Stimulated activated naive CD8-positive, alpha-beta T cell treated with anti-CD3 and anti-CD28 coated beads, Interleukin-15, amount 100 ng/mL, for 72 hours (primary cell): ENCODE results near the gene ACAD9.

Experiments
- ATAC-seq: fragments of 150-1000 bp; cut with Tn5 transposase; 2 replicates; pipeline ENCODE4 v1.10.0; 2021; ENCODE audit warnings: mild to moderate bottlenecking, moderate library complexity
- DNase-seq, 2 donors: peaks; one replicate each; pipeline ENCODE4 v3.0.0; 2021 to 2022
- H3K27ac Mint-ChIP-seq, 2 donors: one replicate each; pipeline ENCODE4 v1.8.0; 2022; ENCODE audit warnings: mild to moderate bottlenecking in 2 of 2, mixed read lengths in 2 of 2, moderate library complexity in 2 of 2
- H3K27me3 Mint-ChIP-seq: one replicate; pipeline ENCODE4 v1.8.0; 2022; ENCODE audit warnings: mixed read lengths
- H3K4me1 Mint-ChIP-seq: one replicate; pipeline ENCODE4 v1.8.0; 2022; ENCODE audit warnings: mild to moderate bottlenecking, mixed read lengths
- H3K4me3 Mint-ChIP-seq, 2 donors: one replicate each; pipeline ENCODE4 v1.8.0; 2022; ENCODE audit warnings: mild to moderate bottlenecking in 2 of 2, mixed read lengths in 2 of 2, moderate library complexity in 1 of 2
- H3K9me3 Mint-ChIP-seq, 2 donors: one replicate each; pipeline ENCODE4 v1.8.0; 2022; ENCODE audit warnings: mixed read lengths in 2 of 2

Gene ACAD9

DNA sequence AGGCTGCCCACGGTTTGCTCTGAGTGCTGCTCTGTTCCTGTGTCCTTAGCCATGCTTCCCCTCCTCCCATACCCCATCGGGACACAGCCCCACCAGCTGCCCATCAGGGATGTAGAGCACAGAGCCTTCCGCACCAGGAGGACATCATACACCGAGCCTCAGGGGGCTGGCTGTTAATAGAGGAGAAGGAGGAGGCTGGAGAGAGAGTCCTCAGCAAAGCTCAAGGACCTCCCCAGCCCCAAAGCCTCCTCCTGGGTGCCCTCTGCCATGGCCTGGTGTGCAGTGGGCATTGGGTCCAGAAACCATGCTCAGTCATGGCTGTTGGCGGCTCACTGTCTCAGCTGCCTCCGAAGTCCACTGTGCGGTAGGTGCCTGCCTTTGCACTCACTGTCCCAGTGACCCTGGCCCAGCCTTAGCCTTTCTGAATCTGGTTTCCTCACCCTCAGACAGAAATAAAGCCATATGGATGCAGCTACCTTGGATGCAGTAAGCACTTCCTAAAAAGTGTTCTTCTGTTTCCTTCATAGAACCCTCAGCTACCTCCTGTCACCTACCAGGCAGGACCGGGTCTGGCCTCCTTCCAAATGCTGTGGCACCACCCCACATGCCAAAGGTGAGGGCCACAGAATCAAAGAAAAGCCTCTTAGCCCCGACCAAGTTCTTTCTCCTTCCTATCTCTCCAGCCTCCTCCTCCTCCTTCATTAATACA lies 53.9 kb downstream of the ACAD9 start:
- ATAC-seq, result no peak
- Mint-ChIP-seq H3K27me3 (no peaks in the 10 kb centered on the region), H3K9me3 (no peaks in the 10 kb centered on the region), H3K4me3 (no peak overlapping the region), H3K4me1 (no peaks in the 10 kb centered on the region), H3K27ac (no peak overlapping the region)
- no peak for DNase-seq

DNA sequence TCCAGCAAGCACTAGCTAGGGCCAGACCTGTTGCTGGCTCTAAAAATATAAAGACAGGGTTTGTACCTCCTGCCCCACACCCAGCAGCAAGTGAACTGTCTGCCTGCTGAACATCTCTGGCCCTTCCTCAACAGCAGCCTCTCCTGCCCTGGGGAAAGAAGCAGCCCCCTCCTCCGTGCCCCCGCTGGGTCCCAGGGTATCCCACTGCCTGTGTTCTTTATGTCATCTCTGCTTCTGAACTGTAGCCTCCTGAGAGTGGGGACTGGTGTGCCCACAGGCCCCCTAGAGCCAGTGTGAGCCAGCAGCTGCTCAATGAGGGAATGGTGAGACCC lies 54.5 kb downstream of the ACAD9 start:
- no peak for DNase-seq
- ATAC-seq, result no peak
- no peaks in the 10 kb centered on the region for H3K27me3 Mint-ChIP-seq

DNA sequence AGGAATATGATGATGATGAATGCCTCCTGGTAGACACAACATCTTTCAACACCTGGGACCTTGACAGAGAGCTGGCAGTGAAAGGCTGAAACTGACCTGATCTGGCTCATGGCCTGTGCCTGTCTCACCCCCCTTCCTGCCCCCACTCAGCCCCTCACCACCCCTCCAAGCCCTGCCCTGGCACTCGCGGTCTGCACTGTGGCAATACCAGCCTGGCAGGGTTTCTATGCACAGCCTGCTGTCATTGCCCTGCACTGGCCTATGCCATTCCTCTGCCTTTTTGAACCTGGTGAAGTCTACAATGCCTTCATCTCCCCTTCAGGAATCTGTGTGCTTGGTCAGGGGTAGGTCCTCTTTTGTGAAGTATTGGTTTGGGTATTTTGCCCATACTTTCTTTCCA lies 56.5 kb downstream of the ACAD9 start:
- Mint-ChIP-seq H3K4me1 (no peaks in the 10 kb centered on the region), H3K4me3 (no peak overlapping the region), H3K27ac (no peak overlapping the region), H3K27me3 (no peaks in the 10 kb centered on the region), H3K9me3 (no peaks in the 10 kb centered on the region)
- ATAC-seq, result no peak
- DNase-seq, result no peak

More for the DNA sequence above, 54.5 kb downstream of the ACAD9 start:
- Mint-ChIP-seq H3K4me1 (no peaks in the 10 kb centered on the region), H3K27ac (peak overlapping the region in 1 of 2 donors; percentile 77), H3K4me3 (no peak overlapping the region), H3K9me3 (no peaks in the 10 kb centered on the region)

GRCh38 chr3:128936341-128936740 lies 56.9 kb downstream of the ACAD9 start:
- H3K4me1 Mint-ChIP-seq, result no peaks in the 10 kb centered on the region
- no peaks in the 10 kb centered on the region for H3K27me3 Mint-ChIP-seq
- DNase-seq, result no peak
- no peak overlapping the region for H3K27ac Mint-ChIP-seq
- no peak for ATAC-seq
- H3K4me3 Mint-ChIP-seq, result no peak overlapping the region
- no peaks in the 10 kb centered on the region for H3K9me3 Mint-ChIP-seq

DNA sequence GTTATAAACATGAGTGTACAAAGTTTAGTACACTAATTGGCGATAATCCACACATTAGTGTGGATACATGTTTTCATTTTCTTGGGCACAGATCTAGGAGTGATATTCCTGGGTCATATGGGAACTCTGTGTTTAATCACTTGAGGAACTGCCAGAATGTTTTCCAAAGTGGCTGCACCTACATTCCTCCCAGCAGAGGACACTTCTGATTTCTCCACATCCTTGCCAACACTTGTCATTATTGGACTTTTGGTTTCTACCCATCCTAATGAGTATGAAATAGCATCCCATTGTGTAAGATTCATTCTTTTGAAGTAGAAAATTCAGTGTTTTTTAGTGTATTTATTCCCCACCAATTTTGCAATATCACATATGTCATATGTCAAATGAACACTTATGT lies 60.8 kb downstream of the ACAD9 start:
- Mint-ChIP-seq H3K27me3 (no peaks in the 10 kb centered on the region), H3K9me3 (no peaks in the 10 kb centered on the region), H3K27ac (no peak overlapping the region), H3K4me3 (no peak overlapping the region), H3K4me1 (no peaks in the 10 kb centered on the region)
- DNase-seq (no peak), ATAC-seq (no peak)

GRCh38 chr3:128942161-128942952 lies 62.9 kb downstream of the ACAD9 start:
- DNase-seq (no peak), ATAC-seq (no peak)
- no peak overlapping the region for H3K27ac Mint-ChIP-seq
- H3K4me3 Mint-ChIP-seq, result no peak overlapping the region
- H3K27me3 Mint-ChIP-seq, result no peaks in the 10 kb centered on the region
- H3K9me3 Mint-ChIP-seq, result no peaks in the 10 kb centered on the region
- H3K4me1 Mint-ChIP-seq, result no peaks in the 10 kb centered on the region

DNA sequence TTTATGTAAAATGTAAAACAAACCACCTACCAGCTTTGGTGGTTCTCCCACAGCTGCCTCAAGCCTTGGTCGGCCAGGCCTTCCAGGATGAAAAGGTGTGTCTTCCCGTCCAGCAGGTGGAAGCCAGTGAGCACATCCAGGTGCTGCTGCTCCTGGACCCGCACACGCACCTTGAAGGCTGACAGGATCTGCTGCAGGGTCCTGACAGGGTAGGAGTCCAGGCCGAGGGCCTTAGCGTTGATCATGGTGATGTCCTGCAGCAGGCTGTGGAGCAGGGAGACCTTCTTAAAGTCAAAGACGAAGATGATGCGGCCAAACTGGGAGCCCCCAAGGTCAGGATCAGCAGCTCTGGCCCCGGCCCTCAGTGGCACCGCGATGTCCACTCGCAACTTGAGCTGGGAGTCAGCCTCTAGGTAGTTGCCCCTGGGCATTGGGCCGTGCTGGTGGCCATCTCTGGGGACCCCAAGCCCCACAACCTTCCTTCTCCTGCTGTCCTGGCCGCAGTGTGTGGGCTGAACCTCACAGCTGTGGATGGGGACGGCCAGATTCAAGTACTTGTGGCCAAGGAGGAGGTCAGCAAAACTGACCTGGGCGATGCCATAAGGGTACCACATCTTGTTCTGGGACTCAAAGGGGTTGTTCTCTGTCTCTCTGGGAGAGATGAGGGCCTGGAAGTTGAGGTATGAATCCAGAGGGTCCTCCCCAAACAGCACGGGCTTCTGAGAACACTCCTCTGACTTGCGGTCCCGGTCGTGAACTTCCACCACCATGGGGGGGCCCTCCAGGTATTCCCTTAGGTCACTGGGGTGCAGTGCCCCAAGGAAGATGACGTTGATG lies 65.8 kb downstream of the ACAD9 start:
- no peaks in the 10 kb centered on the region for H3K4me1 Mint-ChIP-seq
- H3K9me3 Mint-ChIP-seq, result no peaks in the 10 kb centered on the region
- ATAC-seq, result no peak
- no peaks in the 10 kb centered on the region for H3K27me3 Mint-ChIP-seq
- no peak overlapping the region for H3K4me3 Mint-ChIP-seq
- H3K27ac Mint-ChIP-seq, result no peak overlapping the region
- no peak for DNase-seq

DNA sequence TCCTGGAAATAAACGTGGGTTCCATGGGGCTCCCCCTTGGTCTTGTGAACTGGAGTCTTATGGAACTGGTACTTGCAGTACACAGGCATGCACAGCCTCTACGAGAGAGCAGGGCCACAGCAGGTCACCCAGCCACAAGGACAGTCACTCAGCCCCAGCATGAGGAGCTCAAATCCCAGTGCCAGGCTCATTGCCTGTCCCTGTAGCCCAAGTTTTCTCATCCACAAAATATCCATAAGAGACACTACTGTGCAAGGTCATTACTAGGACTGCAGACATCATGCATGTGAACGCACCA lies 66.4 kb downstream of the ACAD9 start:
- ATAC-seq (no peak), DNase-seq (no peak)
- H3K27ac Mint-ChIP-seq, result no peak overlapping the region
- no peaks in the 10 kb centered on the region for H3K27me3 Mint-ChIP-seq
- no peaks in the 10 kb centered on the region for H3K9me3 Mint-ChIP-seq
- H3K4me3 Mint-ChIP-seq, result no peak overlapping the region
- H3K4me1 Mint-ChIP-seq, result no peaks in the 10 kb centered on the region

- no peak for DNase-seq
- Mint-ChIP-seq H3K4me1 (no peaks in the 10 kb centered on the region), H3K4me3 (no peak overlapping the region), H3K27ac (no peak overlapping the region), H3K9me3 (no peaks in the 10 kb centered on the region), H3K27me3 (no peaks in the 10 kb centered on the region)
- no peak for ATAC-seq
Measured at GRCh38 chr3:128946411-128946810, 67.0 kb downstream of the ACAD9 start.

GRCh38 chr3:128949158-128949557 lies 69.7 kb downstream of the ACAD9 start:
- ATAC-seq (no peak), DNase-seq (no peak)
- Mint-ChIP-seq H3K4me1 (no peaks in the 10 kb centered on the region), H3K27ac (no peak overlapping the region), H3K4me3 (no peak overlapping the region), H3K9me3 (no peaks in the 10 kb centered on the region), H3K27me3 (no peaks in the 10 kb centered on the region)

DNA sequence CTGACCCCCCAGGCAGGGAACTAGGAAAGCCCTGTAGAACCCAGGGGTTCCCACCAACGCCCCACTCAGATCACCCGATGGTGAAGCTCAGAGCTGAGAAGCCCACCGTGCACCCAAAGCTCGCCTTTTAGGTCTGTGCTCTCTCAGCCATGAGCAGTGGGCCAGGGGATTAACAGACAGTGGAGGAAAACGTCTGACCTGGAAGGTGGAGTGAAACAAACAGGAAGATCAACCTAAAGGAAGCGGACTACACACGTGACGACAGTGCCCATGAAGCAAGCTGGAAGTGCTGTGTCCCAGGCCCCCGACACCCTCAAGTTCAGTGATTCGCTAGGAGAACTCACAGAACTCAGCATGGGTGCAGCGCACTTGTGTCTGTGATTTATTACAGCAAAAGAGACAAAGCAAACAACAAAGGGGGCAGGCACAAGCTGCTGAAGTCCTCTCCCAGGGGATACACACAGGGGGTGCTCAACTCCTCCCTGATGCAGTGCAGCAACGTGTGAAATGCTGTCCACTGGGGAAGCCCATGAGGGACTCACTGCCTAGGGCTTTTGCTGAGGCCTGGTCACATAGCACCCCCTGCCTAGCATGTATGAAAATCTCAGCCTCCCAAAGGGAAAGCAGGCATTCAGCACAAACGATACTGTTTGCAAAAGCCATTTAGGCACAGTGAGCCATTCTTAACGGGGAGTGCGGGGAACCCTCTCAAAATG lies 71.0 kb downstream of the ACAD9 start:
- Mint-ChIP-seq H3K4me3 (no peak overlapping the region), H3K27me3 (no peaks in the 10 kb centered on the region), H3K27ac (no peak overlapping the region), H3K9me3 (no peaks in the 10 kb centered on the region), H3K4me1 (no peaks in the 10 kb centered on the region)
- DNase-seq (peak; percentile 10 to 30), ATAC-seq (peak; percentile 82)

DNA sequence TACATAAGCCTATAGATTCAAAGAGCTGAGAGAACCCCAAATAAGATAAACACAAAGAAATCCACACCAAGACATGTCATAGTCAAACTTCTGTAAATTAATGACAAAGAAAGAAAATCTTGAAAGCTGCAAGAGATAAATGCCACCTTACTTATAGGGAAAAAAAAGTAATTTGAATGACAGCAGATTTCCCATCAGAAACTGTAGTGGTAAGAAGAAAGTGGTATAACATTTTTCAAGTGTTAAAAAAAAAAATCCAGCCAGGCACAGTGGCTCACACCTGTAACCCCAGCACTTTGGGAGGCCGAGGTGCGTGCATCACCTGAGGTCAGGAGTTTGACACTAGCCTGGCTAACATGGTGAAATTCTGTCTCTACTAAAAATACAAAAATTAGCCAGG lies 77.0 kb downstream of the ACAD9 start:
- no peaks in the 10 kb centered on the region for H3K27me3 Mint-ChIP-seq
- no peaks in the 10 kb centered on the region for H3K4me1 Mint-ChIP-seq
- peaks cover 0 to 5% of the 10 kb centered on the region in 2 donors for H3K9me3 Mint-ChIP-seq
- H3K4me3 Mint-ChIP-seq, result no peak overlapping the region
- H3K27ac Mint-ChIP-seq, result no peak overlapping the region
- no peak for DNase-seq
- ATAC-seq, result no peak
